HG03469 (cell line): Measurements from ENCODE around the gene ST8SIA6.

ENCODE experiments used
- ATAC-seq: cut with Tn5 transposase; IDR thresholded peaks from one replicate; pipeline ENCODE4 v1.9.1; 2021; ENCODE audit warnings: mild to moderate bottlenecking, moderate library complexity, moderate number of reproducible peaks; ENCODE audit not compliant: unreplicated experiment

Gene ST8SIA6

GRCh38 chr10:17387861-17388503 is 66.4 kb downstream of the ST8SIA6 start:
- ATAC-seq = no peak

- no peak for ATAC-seq
Observed at GRCh38 chr10:17386616-17387075, 67.7 kb downstream of the ST8SIA6 start.

- ATAC-seq = no peak
Observed at GRCh38 chr10:17386021-17386420, 68.4 kb downstream of the ST8SIA6 start.

GRCh38 chr10:17385066-17385465 is 69.3 kb downstream of the ST8SIA6 start:
- ATAC-seq = no peak

- no peak for ATAC-seq
Observed at GRCh38 chr10:17383801-17384555, 70.4 kb downstream of the ST8SIA6 start.

- ATAC-seq = no peak
Observed at GRCh38 chr10:17381502-17382142, 72.8 kb downstream of the ST8SIA6 start.

- ATAC-seq = no peak
Observed at GRCh38 chr10:17380888-17381287, 73.5 kb downstream of the ST8SIA6 start.

GRCh38 chr10:17380016-17380415 is 74.4 kb downstream of the ST8SIA6 start:
- no peak for ATAC-seq

- no peak for ATAC-seq
Observed at GRCh38 chr10:17379151-17379690, 75.2 kb downstream of the ST8SIA6 start.

GRCh38 chr10:17375936-17376584 is 78.3 kb downstream of the ST8SIA6 start:
- ATAC-seq = no peak

GRCh38 chr10:17368708-17369272 is 85.6 kb downstream of the ST8SIA6 start:
- no peak for ATAC-seq

GRCh38 chr10:17366705-17367104 is 87.7 kb downstream of the ST8SIA6 start:
- no peak for ATAC-seq

GRCh38 chr10:17365402-17365801 is 89.0 kb downstream of the ST8SIA6 start:
- ATAC-seq = no peak

- ATAC-seq = no peak
Observed at GRCh38 chr10:17358461-17358860, 95.9 kb downstream of the ST8SIA6 start.

- ATAC-seq = no peak
Observed at GRCh38 chr10:17357781-17358180, 96.6 kb downstream of the ST8SIA6 start.

GRCh38 chr10:17356820-17357219 is 97.6 kb downstream of the ST8SIA6 start:
- ATAC-seq = no peak

- ATAC-seq = no peak
Observed at GRCh38 chr10:17354781-17355180, 99.6 kb downstream of the ST8SIA6 start.

GRCh38 chr10:17353568-17354300 is 100.7 kb downstream of the ST8SIA6 start:
- no peak for ATAC-seq

GRCh38 chr10:17352583-17352982 is 101.8 kb downstream of the ST8SIA6 start:
- ATAC-seq = no peak

GRCh38 chr10:17351506-17351905 is 102.9 kb downstream of the ST8SIA6 start:
- ATAC-seq = no peak
